ENCODE measurements around the gene BBS2. TPM values are rescaled to one million over a fixed set of nuclear protein-coding genes. Genes with fewer than 3 reads are reported as not detected.

The BBS2 gene
- total and polyA plus RNA-seq, 4 donors = 7.1 to 13.8 (median 11.1) TPM

DNA sequence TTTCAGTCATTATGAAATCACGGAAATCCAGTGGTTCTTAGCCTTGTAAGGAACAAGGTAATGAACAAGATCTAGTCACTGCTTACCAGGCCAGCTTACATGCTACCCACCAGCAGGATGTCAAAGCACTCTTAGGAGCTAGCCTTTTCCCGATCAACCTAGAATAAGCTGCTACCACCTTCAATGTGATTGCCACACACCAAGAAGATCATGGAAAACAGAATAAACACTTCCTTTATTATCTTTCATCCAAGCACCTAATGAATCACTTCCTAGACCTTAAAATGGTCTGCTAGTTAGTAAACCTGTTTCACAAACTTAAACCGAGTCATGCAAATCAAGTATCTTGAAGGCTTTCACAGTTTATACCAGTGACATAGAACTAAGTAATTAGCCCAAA lies 5.0 kb downstream of the BBS2 start:
- Histone ChIP-seq H3K9me3 (ENCODE audit: control insufficient read depth in 4 of 4, low read length in 3 of 4) (no peaks in the 10 kb centered on the region), H3K27me3 (ENCODE audit: control insufficient read depth in 4 of 4, insufficient read depth in 4 of 4, low read length in 3 of 4) (no peaks in the 10 kb centered on the region), H3K27ac (ENCODE audit: low read depth in 1 of 2, low read length in 2 of 2) (no peak overlapping the region), H3K9ac (ENCODE audit: low read depth in 1 of 2, low read length in 2 of 2) (no peak overlapping the region), H3K4me3 (ENCODE audit: low read depth in 1 of 3, low read length in 3 of 3) (no peak overlapping the region), H3K4me1 (ENCODE audit: control insufficient read depth in 4 of 4, insufficient read depth in 4 of 4, low read length in 3 of 4) (peaks cover 3 to 7% (median 5%) of the 10 kb centered on the region in 4 donors), H3K36me3 (ENCODE audit: control insufficient read depth in 4 of 4, insufficient read depth in 3 of 4, low read depth in 1 of 4, low read length in 3 of 4) (peaks cover 0 to 10% (median 4%) of the 10 kb centered on the region in 4 donors)
- WGBS = 76% methylated on average over 3 of the region's 3 CpGs
- TF ChIP-seq SP1 (IDR thresholded peaks at IDR 0.05) (no peak), JUND (IDR thresholded peaks at IDR 0.05) (no peak), GABPA (IDR thresholded peaks at IDR 0.05 in 1 of 2, conservative IDR thresholded peaks at IDR 0.05 in 1 of 2) (no peak), HNF4G (IDR thresholded peaks at IDR 0.05) (no peak), FOXA1 (IDR thresholded peaks at IDR 0.05) (no peak), HNF4A (conservative IDR thresholded peaks at IDR 0.05) (no peak), RXRA (IDR thresholded peaks at IDR 0.05) (no peak), YY1 (IDR thresholded peaks at IDR 0.05) (no peak), RAD21 (IDR thresholded peaks at IDR 0.05) (no peak), TAF1 (conservative IDR thresholded peaks at IDR 0.05) (no peak), NR2F2 (IDR thresholded peaks at IDR 0.05) (no peak), EGR1 (IDR thresholded peaks at IDR 0.05; ENCODE audit: low read depth in 2 of 2) (no peak), FOXA2 (IDR thresholded peaks at IDR 0.05) (no peak)
- TF ChIP-seq, protein P1, sequence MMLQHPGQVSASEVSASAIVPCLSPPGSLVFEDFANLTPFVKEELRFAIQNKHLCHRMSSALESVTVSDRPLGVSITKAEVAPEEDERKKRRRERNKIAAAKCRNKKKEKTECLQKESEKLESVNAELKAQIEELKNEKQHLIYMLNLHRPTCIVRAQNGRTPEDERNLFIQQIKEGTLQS (IDR thresholded peaks at IDR 0.05) = no peak
- TF ChIP-seq, protein P2, sequence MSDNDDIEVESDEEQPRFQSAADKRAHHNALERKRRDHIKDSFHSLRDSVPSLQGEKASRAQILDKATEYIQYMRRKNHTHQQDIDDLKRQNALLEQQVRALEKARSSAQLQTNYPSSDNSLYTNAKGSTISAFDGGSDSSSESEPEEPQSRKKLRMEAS (IDR thresholded peaks at IDR 0.05) = no peak
- TF ChIP-seq, protein P3, sequence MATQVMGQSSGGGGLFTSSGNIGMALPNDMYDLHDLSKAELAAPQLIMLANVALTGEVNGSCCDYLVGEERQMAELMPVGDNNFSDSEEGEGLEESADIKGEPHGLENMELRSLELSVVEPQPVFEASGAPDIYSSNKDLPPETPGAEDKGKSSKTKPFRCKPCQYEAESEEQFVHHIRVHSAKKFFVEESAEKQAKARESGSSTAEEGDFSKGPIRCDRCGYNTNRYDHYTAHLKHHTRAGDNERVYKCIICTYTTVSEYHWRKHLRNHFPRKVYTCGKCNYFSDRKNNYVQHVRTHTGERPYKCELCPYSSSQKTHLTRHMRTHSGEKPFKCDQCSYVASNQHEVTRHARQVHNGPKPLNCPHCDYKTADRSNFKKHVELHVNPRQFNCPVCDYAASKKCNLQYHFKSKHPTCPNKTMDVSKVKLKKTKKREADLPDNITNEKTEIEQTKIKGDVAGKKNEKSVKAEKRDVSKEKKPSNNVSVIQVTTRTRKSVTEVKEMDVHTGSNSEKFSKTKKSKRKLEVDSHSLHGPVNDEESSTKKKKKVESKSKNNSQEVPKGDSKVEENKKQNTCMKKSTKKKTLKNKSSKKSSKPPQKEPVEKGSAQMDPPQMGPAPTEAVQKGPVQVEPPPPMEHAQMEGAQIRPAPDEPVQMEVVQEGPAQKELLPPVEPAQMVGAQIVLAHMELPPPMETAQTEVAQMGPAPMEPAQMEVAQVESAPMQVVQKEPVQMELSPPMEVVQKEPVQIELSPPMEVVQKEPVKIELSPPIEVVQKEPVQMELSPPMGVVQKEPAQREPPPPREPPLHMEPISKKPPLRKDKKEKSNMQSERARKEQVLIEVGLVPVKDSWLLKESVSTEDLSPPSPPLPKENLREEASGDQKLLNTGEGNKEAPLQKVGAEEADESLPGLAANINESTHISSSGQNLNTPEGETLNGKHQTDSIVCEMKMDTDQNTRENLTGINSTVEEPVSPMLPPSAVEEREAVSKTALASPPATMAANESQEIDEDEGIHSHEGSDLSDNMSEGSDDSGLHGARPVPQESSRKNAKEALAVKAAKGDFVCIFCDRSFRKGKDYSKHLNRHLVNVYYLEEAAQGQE (IDR thresholded peaks at IDR 0.05) = no peak
- TF ChIP-seq, protein P4, sequence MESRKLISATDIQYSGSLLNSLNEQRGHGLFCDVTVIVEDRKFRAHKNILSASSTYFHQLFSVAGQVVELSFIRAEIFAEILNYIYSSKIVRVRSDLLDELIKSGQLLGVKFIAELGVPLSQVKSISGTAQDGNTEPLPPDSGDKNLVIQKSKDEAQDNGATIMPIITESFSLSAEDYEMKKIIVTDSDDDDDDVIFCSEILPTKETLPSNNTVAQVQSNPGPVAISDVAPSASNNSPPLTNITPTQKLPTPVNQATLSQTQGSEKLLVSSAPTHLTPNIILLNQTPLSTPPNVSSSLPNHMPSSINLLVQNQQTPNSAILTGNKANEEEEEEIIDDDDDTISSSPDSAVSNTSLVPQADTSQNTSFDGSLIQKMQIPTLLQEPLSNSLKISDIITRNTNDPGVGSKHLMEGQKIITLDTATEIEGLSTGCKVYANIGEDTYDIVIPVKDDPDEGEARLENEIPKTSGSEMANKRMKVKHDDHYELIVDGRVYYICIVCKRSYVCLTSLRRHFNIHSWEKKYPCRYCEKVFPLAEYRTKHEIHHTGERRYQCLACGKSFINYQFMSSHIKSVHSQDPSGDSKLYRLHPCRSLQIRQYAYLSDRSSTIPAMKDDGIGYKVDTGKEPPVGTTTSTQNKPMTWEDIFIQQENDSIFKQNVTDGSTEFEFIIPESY (IDR thresholded peaks at IDR 0.05) = no peak
- TF ChIP-seq, protein P5, sequence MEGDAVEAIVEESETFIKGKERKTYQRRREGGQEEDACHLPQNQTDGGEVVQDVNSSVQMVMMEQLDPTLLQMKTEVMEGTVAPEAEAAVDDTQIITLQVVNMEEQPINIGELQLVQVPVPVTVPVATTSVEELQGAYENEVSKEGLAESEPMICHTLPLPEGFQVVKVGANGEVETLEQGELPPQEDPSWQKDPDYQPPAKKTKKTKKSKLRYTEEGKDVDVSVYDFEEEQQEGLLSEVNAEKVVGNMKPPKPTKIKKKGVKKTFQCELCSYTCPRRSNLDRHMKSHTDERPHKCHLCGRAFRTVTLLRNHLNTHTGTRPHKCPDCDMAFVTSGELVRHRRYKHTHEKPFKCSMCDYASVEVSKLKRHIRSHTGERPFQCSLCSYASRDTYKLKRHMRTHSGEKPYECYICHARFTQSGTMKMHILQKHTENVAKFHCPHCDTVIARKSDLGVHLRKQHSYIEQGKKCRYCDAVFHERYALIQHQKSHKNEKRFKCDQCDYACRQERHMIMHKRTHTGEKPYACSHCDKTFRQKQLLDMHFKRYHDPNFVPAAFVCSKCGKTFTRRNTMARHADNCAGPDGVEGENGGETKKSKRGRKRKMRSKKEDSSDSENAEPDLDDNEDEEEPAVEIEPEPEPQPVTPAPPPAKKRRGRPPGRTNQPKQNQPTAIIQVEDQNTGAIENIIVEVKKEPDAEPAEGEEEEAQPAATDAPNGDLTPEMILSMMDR (IDR thresholded peaks at IDR 0.05; ENCODE audit: low read depth, low read length, missing input control) = no peak
- DNase-seq (ENCODE audit: low spot score) = no peak

All from liver (tissue), 9 donors.